ENCODE data around the gene AGPS.
"Not testable (repeated sequence)": the region's sequence is repeated elsewhere in the genome, so short reads cannot be mapped to it uniquely, and the experiment has no call there.

The AGPS gene

DNA sequence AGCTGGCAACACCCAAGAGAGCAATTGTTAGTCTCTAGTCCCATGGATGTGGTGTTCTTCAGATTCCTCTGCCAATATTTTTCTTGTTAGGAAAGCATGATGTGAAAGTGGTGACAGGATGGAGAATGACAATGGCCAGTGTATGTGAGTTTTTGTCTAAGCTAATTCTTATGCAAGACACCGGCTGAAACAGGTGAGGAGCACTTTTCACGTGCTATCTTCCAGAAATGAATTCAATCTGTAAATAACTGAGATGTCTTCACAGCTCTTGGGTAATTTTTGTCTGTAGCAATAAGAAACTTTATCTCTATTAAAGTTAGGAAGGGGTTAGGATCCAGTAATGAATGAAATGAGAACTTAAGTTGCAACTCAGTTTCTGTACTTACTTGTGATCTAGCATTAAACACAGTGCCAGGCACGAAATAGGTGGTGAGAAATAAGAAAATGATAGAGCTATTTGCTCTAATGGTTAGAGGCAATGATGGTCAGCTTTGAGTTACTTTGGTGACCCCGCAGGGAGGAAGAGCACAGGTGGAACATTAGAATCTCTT, 676 bp upstream of the AGPS start:
- DNase-seq (ENCODE audit: low read depth), result no peak

DNA sequence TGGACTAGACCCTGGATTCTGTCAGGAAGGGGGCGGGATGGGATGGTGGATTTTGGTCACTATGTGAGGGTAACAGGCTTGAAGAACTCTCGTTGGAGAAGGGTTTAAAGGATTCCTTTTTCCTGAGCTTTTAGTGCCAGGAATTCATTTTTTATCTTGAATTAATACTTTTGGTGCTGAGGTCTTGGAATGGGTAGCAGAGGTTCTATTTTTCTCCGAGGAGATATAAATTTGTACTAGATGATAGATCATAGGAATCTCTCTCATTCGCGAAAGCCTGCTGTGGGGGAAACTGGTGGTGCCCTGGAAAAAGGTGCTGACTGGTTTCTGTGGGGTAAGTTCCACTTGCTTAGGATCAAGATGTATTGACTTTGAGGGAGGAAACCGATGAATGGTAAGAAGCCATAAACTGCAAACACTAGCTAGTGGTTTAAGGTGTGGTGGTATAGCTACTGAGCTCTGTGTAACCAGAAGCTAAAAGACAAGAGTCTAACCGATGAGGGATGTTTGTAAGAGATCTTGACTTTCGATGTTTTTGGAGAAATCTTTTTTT, 706 bp downstream of the AGPS start:
- peak; percentile 32 for DNase-seq (ENCODE audit: low read depth)

DNA sequence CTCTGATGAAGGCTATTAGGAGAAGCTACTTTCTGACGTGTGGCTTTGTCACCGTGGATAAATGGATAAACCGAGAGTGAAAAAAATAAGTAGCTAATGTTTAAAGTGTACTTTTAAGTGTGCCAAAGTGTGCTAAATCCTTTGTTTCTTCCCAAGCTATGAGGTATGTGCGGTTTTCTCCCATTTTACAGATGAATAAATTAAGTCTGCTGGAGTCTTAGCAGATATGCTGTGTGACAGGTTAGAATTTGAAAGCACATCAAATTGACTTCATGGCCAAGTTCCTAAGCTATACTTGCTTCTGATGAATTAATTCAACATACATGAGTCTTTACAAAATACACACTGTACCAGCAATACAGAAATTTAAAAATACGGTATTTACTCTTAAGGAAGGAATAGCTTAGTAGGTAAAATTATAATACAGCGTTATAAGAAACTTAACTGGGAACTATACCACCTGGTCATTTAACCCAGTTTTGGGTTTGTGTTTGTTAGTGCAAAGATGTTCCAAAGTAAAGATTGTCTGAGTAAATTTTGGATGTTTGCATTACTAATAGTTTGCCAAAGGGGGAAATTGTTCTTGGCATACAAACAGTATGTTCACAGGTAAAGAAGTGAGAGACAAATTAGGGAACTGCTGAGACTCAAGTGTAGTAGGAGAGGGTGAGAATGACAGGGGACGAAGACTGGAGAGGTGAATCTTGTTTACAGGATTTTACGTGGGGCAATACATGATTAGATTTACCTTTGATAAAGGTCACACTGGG, 1.4 kb downstream of the AGPS start:
- no peak for DNase-seq (ENCODE audit: low read depth)

GRCh38 chr2:177394594-177394973, 2.0 kb downstream of the AGPS start:
- no peak for DNase-seq (ENCODE audit: low read depth)

- DNase-seq (ENCODE audit: low read depth), result no peak
Observed at GRCh38 chr2:177395351-177396065, 2.9 kb downstream of the AGPS start.

DNA sequence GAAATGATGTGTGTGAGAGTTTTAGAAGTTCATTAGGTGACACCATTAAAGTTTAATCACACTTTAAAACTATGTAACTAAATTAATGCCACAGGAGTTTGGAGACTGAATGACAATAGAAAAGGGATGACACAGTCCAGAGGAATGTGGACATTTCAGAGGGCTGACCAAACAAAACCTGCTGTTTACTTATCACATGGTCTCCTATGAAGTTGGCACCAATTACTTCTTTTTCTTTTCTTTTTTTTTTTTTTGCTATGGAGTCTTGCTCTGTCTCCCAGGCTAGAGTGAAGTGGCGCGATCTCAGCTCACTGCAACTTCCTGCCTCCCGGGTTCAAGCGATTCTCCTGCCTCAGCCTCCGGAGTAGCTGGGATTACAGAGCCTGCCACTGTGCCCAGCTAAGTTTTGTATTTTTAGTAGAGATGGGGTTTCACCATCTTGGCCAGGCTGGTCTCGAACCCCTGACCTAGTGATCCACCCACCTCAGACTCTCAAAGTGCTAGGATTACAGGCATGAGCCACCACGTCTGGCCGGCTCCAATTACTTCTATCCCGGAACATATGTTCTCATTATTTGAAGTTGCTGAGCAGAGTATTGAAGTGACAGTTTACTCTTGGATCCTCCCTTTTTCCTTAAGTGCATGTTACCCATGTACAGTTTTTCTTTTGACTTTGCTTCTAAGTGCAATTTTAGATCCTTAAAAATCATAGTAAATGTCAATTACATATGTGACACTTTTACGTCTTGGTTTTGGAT, 4.3 kb downstream of the AGPS start:
- DNase-seq (ENCODE audit: low read depth), result peak; percentile 85

GRCh38 chr2:177397481-177398289, 5.1 kb downstream of the AGPS start:
- peak; percentile 91 for DNase-seq (ENCODE audit: low read depth)

DNA sequence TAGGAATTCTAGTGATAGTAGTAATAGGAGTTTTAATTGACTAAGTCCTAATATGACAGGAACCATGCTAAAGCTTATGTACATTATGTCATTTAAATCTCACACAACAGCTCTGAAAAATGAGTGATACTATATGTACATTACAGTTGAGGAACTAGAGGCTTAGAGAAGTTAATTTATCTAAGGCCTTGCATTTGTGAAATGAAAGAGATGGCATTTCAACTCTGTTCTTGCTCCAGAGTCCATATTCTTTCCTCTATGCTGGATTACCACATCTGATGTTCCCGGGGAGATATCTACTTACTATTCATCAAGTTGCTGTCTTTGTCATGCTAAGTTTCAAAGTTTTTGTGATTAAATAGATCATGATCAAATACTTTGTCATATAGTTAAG, 5.7 kb downstream of the AGPS start:
- DNase-seq (ENCODE audit: low read depth), result no peak

DNA sequence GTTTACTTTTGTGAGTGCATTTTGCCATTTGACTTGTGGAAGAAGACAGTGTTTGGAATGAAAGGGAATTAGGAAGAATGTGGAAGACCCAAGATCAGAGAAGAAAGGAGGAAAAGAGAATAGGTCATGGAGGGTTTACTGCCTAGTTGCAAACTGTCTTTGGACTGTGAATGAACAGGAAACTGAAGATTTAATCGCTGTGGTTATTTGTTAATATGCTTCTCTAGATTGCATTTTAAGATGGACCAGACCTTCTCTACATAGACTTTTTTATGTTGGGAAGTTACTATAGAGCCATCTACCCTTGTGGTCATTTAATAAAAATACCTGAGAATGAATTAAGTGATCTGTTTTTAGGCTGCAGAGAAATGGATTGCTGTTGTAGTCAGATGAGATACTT, 6.2 kb downstream of the AGPS start:
- DNase-seq (ENCODE audit: low read depth), result no peak

DNA sequence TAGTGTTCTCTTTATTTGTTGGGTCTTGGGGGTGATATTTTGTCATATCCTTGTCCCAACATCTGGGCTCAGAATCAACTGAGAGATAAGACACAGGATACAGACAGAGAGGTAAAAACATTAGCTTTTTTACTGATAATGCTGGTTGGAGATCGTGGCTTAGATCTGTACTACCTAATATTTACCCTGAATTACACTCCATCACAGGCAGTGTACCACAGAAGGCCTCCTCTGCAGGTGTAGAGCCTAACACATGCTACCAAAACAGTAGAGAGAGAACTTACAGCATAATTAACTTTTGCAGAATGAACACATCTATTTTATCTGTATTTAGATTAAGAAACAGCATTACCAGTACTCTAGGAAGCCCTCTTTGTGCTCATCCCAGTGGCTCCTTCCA, 6.8 kb downstream of the AGPS start:
- no peak for DNase-seq (ENCODE audit: low read depth)

DNA sequence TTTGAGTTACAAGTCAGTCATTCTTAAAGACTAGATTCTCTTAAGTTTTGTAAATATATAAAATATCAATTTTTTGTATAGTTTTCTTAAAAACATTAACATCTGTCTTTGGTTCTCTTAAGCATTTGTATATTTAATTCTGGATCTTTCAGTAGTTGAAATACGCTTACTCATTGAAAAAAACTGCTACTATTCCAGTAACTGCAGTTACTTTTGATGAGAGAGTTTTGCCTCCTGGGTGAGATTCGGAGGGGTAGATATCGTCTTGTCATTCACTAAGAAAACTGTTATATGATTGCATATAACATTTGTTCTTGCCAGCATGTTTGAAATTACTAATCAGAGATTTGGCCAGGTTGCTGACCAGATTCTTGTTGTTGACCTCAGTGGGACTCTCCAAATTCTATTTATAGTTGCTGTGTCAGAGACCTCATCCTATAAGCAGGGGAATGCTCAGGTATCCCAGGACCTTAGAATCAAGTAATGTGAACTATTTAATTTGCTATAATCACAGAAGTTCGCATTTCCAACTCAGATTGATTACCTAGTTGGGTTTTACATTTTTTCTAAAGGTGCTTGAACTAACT, 7.9 kb downstream of the AGPS start:
- DNase-seq (ENCODE audit: low read depth), result no peak

GRCh38 chr2:177402096-177402495, 9.5 kb downstream of the AGPS start:
- DNase-seq (ENCODE audit: low read depth), result no peak

- DNase-seq (ENCODE audit: low read depth), result no peak
Observed at GRCh38 chr2:177403838-177404237, 11.3 kb downstream of the AGPS start.

- DNase-seq (ENCODE audit: low read depth), result no peak
Observed at GRCh38 chr2:177404243-177404642, 11.7 kb downstream of the AGPS start.

DNA sequence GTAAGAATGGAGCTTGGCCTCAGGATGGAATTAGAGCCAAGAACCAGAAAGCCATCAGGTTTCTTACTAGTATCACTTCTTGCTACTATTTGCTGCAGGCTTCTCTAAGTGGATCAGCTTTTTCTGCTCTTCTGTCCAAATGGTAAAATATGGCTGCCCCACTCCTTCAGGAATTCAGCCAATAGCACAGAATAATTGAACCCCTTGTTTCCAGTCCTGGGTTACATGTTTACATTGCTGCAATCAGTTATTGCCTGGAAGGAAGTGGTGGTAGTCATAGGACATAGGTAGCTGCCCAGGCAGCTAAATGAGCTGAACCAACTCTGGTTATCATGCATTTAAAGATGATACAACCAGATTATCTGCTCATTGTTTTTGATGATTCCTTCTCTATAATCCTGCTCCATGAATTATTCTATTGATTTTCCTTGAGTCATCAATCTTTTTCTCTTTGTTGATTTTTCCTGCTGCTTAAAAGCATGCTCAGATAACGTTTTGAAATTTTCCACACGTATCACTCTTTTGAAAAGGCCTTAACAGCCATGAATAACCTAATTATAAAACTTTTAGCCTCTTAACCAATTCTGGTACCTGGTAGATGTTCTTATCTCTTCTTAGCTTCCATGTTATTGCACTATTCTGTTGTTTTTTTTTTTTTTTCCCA, 12.6 kb downstream of the AGPS start:
- DNase-seq (ENCODE audit: low read depth), result no peak

- no peak for DNase-seq (ENCODE audit: low read depth)
Observed at GRCh38 chr2:177406182-177406581, 13.6 kb downstream of the AGPS start.

GRCh38 chr2:177407031-177407430, 14.5 kb downstream of the AGPS start:
- DNase-seq (ENCODE audit: low read depth), result no peak

DNA sequence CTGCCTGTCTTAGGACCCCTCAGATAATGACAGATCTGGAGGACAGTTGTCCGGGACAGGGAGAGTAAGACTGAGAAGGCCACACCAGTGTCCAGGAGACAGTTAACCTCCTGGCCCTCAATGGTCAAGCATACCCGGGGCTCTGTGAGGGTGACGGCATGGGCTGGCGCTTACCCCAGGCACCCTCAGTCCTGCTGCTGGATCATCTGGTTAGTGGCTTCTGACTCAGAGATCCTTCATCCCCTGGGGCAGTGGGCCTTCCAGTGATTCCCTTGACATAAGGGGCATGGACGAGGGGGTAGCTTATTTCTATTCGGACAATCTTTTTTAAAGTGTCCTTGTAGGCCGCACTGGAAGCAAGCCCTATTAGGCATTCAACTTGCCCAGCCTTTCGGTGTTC, 18.1 kb downstream of the AGPS start:
- DNase-seq (ENCODE audit: low read depth), result not testable (repeated sequence)

- no peak for DNase-seq (ENCODE audit: low read depth)
Observed at GRCh38 chr2:177413703-177414102, 21.1 kb downstream of the AGPS start.

DNA sequence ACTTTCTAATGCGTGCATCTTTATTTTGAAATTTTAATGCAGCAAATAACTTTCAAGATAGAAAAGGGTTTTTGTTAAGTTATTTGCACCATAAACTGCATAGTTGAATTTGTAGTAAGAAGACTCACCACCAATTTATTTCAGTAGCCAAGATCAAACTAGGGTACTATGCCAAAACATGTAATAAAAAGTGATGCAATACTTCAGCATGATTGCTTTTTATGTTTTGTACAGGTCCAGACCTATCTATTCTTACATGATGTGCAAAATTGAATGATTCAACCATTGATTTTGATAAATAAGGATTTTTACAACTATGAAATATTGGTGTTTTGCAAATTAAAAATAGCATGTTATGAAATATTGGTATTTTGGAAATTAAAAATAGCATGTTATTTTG, 26.7 kb downstream of the AGPS start:
- peak; percentile 27 for DNase-seq (ENCODE audit: low read depth)

DNA sequence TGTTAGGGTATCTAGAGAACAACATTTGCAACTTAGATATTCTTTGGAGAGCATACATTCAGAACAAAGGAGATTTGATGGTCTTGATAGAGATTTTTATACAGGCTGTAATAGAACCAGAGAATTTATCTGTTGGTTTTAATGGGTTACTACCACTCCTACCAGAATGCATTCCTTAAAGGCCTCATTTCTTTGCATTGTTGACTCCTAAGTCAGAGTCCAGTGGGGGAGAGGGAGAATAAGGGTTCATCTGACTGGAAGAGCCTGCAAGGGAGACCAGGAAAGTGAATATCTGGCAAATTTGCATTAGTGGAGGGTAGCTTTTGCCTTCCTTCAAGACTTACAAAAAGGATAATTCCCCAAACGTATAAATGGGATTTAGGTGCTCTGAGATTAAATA, 29.7 kb downstream of the AGPS start:
- no peak for DNase-seq (ENCODE audit: low read depth)
